ENCODE measurements around the gene DMPK.

DMPK gene

DNA sequence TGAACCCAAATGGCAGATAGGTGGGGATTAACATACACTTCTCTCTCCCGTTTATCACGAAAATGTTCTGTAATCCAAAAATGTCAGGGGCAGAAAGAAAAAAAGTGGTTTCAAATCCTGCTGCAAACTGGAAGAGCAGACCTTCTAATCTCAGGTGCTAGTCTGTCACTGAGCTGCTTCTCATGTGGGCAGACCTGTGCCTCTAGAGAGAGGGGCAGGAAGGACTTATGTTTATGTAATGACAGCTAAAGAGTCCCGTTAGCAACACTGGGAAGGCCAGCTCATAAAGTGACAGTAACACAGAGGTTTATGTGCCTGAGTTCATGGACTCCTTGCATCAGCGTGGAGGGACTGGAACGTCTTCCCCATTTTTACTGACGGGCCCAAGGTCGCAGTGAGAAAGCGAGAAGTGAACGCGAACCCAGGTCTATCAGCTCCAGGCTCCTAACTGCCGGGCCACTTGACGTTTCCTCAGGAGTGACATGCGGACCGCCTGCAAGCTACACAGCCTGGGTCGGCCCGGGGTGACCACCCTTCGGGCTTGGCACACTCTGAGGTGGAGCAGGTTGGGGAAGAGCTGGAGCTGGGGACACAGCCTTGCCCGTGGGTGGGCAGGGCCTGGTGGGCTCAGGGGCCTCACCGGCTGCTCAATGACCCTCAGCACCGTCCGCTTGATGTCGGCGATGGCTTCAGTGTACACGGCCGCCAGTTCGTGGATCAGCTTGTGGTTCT, 42.4 kb upstream of the DMPK start:
- H3K9me3 ChIP-seq (ENCODE audit: control insufficient read depth, low read length): no peaks in the 10 kb centered on the region
- peaks cover 93 to 96% of the 10 kb centered on the region in 2 experiments for H3K36me3 ChIP-seq (ENCODE audit: control insufficient read depth in 1 of 2, insufficient read depth in 2 of 2, low read depth in 1 of 2, low read length in 2 of 2)
- no peak overlapping the region for H2AK5ac ChIP-seq (ENCODE audit: low read length, severe bottlenecking)
- H4K91ac ChIP-seq (ENCODE audit: low read length): no peak overlapping the region
- no peak overlapping the region for H3K27ac ChIP-seq (ENCODE audit: low read length, poor library complexity, severe bottlenecking)
- H3K18ac ChIP-seq (ENCODE audit: low read depth in 1 of 2, low read length in 2 of 2): no peak overlapping the region
- no peak overlapping the region for H2BK5ac ChIP-seq (ENCODE audit: low read depth, low read length, poor library complexity, severe bottlenecking)
- no peak overlapping the region for H3K4ac ChIP-seq (ENCODE audit: low read depth in 1 of 2, low read length in 2 of 2)
- H2BK12ac ChIP-seq (ENCODE audit: low read length in 2 of 2): no peak overlapping the region
- no peaks in the 10 kb centered on the region for H3K27me3 ChIP-seq (ENCODE audit: control insufficient read depth in 1 of 2, insufficient read depth in 1 of 2, low read length in 2 of 2)
- H2BK120ac ChIP-seq (ENCODE audit: low read depth, low read length): no peak overlapping the region
- no peak overlapping the region for H2AFZ ChIP-seq (ENCODE audit: low read depth, low read length)
- no peak overlapping the region for H3K23ac ChIP-seq (ENCODE audit: low read length in 2 of 2)
- H3K4me2 ChIP-seq (ENCODE audit: low read length, poor library complexity, severe bottlenecking): no peak overlapping the region
- DNase-seq: no peak
- H2BK15ac ChIP-seq (ENCODE audit: low read depth, poor library complexity, severe bottlenecking): no peak overlapping the region
- H3K79me1 ChIP-seq (replicated peaks; ENCODE audit: low read length, poor library complexity, severe bottlenecking): peaks cover 8% of the 10 kb centered on the region
- H3K4me3 ChIP-seq (ENCODE audit: insufficient read depth in 1 of 2, low read depth in 1 of 2, low read length in 2 of 2): no peak overlapping the region
- 94% methylated on average over 25 of the region's 26 CpGs for WGBS
- H4K8ac ChIP-seq (ENCODE audit: low read length): no peak overlapping the region
- H3K9ac ChIP-seq (ENCODE audit: low read length): no peak overlapping the region
- H3K4me1 ChIP-seq (ENCODE audit: control insufficient read depth, insufficient read depth, low read depth, low read length): peaks cover 13% of the 10 kb centered on the region
- H3K14ac ChIP-seq (ENCODE audit: low read length in 2 of 2): no peak overlapping the region

DNA sequence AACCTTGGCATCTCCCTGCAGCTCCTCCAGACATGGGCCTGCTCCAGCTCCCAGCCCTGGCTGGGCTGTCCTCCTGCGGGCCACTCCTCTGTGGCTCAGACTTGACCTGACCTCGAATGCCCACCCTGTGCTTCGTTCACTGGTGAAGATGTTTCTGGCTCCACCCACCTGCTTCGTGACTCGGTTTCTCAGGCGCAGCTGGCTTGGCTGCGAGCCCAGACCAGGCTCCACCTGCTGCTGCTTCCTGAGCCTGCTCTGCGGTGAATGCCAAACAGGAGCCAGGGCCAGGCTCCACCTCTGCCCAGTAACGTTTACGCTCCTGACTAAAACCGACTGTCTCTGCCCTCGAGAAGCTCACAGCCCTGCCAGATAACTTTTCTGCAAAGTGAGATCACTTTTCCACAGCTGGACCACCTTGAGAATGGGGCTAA, 41.8 kb upstream of the DMPK start:
- Histone ChIP-seq H2BK12ac (ENCODE audit: low read length in 2 of 2) (no peak overlapping the region), H2BK5ac (ENCODE audit: low read depth, low read length, poor library complexity, severe bottlenecking) (no peak overlapping the region), H3K27me3 (ENCODE audit: control insufficient read depth in 1 of 2, insufficient read depth in 1 of 2, low read length in 2 of 2) (no peaks in the 10 kb centered on the region), H3K79me1 (replicated peaks; ENCODE audit: low read length, poor library complexity, severe bottlenecking) (peaks cover 6% of the 10 kb centered on the region), H3K36me3 (ENCODE audit: control insufficient read depth in 1 of 2, insufficient read depth in 2 of 2, low read depth in 1 of 2, low read length in 2 of 2) (peaks cover 94 to 96% of the 10 kb centered on the region in 2 experiments), H3K9ac (ENCODE audit: low read length) (no peak overlapping the region), H3K27ac (ENCODE audit: low read length, poor library complexity, severe bottlenecking) (no peak overlapping the region), H4K8ac (ENCODE audit: low read length) (no peak overlapping the region), H2AFZ (ENCODE audit: low read depth, low read length) (no peak overlapping the region), H4K91ac (ENCODE audit: low read length) (no peak overlapping the region), H2BK15ac (ENCODE audit: low read depth, poor library complexity, severe bottlenecking) (no peak overlapping the region), H3K4me3 (ENCODE audit: insufficient read depth in 1 of 2, low read depth in 1 of 2, low read length in 2 of 2) (no peak overlapping the region), H3K4me1 (ENCODE audit: control insufficient read depth, insufficient read depth, low read depth, low read length) (peaks cover 13% of the 10 kb centered on the region), H3K4me2 (ENCODE audit: low read length, poor library complexity, severe bottlenecking) (no peak overlapping the region), H2AK5ac (ENCODE audit: low read length, severe bottlenecking) (no peak overlapping the region), H3K9me3 (ENCODE audit: control insufficient read depth, low read length) (no peaks in the 10 kb centered on the region), H3K18ac (ENCODE audit: low read depth in 1 of 2, low read length in 2 of 2) (no peak overlapping the region), H2BK120ac (ENCODE audit: low read depth, low read length) (no peak overlapping the region), H3K23ac (ENCODE audit: low read length in 2 of 2) (no peak overlapping the region), H3K14ac (ENCODE audit: low read length in 2 of 2) (no peak overlapping the region), H3K4ac (ENCODE audit: low read depth in 1 of 2, low read length in 2 of 2) (no peak overlapping the region)
- DNase-seq: no peak
- WGBS: 92% methylated on average over 12 of the region's 12 CpGs

DNA sequence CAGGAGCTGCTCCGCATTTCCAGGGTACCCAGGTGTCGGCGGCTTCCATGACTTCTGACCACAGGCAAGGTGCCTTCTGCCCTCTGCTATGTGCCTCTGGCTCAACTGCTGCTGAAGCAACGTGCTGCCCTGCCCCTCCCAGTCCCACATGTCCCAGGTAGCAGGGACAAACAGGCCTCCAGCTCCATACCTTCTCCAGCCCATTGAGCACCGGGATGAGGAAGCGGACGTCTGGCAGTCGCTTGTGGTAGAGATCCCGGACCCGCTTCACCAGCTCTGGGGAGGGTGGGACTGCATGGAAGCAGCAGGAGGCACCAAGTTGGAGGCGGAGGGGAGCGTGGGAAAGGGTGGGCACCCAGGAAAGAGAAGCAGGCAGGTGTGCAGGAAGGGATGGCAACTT, 40.9 kb upstream of the DMPK start:
- H3K79me1 ChIP-seq (replicated peaks; ENCODE audit: low read length, poor library complexity, severe bottlenecking): peaks cover 5% of the 10 kb centered on the region
- no peak overlapping the region for H3K4ac ChIP-seq (ENCODE audit: low read depth in 1 of 2, low read length in 2 of 2)
- no peak overlapping the region for H2BK5ac ChIP-seq (ENCODE audit: low read depth, low read length, poor library complexity, severe bottlenecking)
- H3K27me3 ChIP-seq (ENCODE audit: control insufficient read depth in 1 of 2, insufficient read depth in 1 of 2, low read length in 2 of 2): no peaks in the 10 kb centered on the region
- H2BK12ac ChIP-seq (ENCODE audit: low read length in 2 of 2): no peak overlapping the region
- H3K23ac ChIP-seq (ENCODE audit: low read length in 2 of 2): no peak overlapping the region
- H3K4me1 ChIP-seq (ENCODE audit: control insufficient read depth, insufficient read depth, low read depth, low read length): peaks cover 13% of the 10 kb centered on the region
- H3K9me3 ChIP-seq (ENCODE audit: control insufficient read depth, low read length): no peaks in the 10 kb centered on the region
- no peak overlapping the region for H3K4me2 ChIP-seq (ENCODE audit: low read length, poor library complexity, severe bottlenecking)
- WGBS: 97% methylated on average over 12 of the region's 12 CpGs
- no peak overlapping the region for H3K18ac ChIP-seq (ENCODE audit: low read depth in 1 of 2, low read length in 2 of 2)
- no peak overlapping the region for H4K91ac ChIP-seq (ENCODE audit: low read length)
- H3K27ac ChIP-seq (ENCODE audit: low read length, poor library complexity, severe bottlenecking): no peak overlapping the region
- no peak overlapping the region for H2BK120ac ChIP-seq (ENCODE audit: low read depth, low read length)
- H2AFZ ChIP-seq (ENCODE audit: low read depth, low read length): no peak overlapping the region
- no peak overlapping the region for H4K8ac ChIP-seq (ENCODE audit: low read length)
- H2BK15ac ChIP-seq (ENCODE audit: low read depth, poor library complexity, severe bottlenecking): no peak overlapping the region
- DNase-seq: no peak
- H3K14ac ChIP-seq (ENCODE audit: low read length in 2 of 2): no peak overlapping the region
- no peak overlapping the region for H2AK5ac ChIP-seq (ENCODE audit: low read length, severe bottlenecking)
- H3K4me3 ChIP-seq (ENCODE audit: insufficient read depth in 1 of 2, low read depth in 1 of 2, low read length in 2 of 2): no peak overlapping the region
- H3K9ac ChIP-seq (ENCODE audit: low read length): no peak overlapping the region
- peaks cover 92 to 94% of the 10 kb centered on the region in 2 experiments for H3K36me3 ChIP-seq (ENCODE audit: control insufficient read depth in 1 of 2, insufficient read depth in 2 of 2, low read depth in 1 of 2, low read length in 2 of 2)

DNA sequence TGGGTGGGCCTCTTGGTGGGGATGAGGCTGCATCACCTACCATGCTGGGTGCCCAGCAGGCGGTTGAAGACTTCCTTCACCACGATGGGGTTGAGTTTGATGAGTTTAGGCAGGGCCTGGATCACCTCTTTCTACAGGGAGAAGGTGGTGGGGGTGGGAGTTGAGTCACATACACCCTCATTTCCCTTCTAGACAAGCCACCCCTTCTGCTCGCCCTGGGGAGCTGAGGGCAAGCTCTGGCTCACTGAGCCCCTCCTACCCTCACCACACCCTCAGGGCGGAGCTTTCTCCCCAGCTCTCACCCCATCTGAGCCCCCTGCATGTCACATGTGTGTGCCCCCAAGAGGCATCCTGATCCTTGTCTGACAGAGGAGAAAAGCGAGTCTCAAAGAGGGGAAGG, 40.4 kb upstream of the DMPK start:
- no peak overlapping the region for H4K8ac ChIP-seq (ENCODE audit: low read length)
- no peak for DNase-seq
- H3K4me1 ChIP-seq (ENCODE audit: control insufficient read depth, insufficient read depth, low read depth, low read length): peaks cover 16% of the 10 kb centered on the region
- H3K23ac ChIP-seq (ENCODE audit: low read length in 2 of 2): no peak overlapping the region
- no peak overlapping the region for H3K9ac ChIP-seq (ENCODE audit: low read length)
- H3K18ac ChIP-seq (ENCODE audit: low read depth in 1 of 2, low read length in 2 of 2): no peak overlapping the region
- no peaks in the 10 kb centered on the region for H3K27me3 ChIP-seq (ENCODE audit: control insufficient read depth in 1 of 2, insufficient read depth in 1 of 2, low read length in 2 of 2)
- no peak overlapping the region for H2BK120ac ChIP-seq (ENCODE audit: low read depth, low read length)
- no peak overlapping the region for H3K27ac ChIP-seq (ENCODE audit: low read length, poor library complexity, severe bottlenecking)
- H3K36me3 ChIP-seq (ENCODE audit: control insufficient read depth in 1 of 2, insufficient read depth in 2 of 2, low read depth in 1 of 2, low read length in 2 of 2): peaks cover 91 to 94% of the 10 kb centered on the region in 2 experiments
- no peaks in the 10 kb centered on the region for H3K9me3 ChIP-seq (ENCODE audit: control insufficient read depth, low read length)
- no peak overlapping the region for H3K4me3 ChIP-seq (ENCODE audit: insufficient read depth in 1 of 2, low read depth in 1 of 2, low read length in 2 of 2)
- no peak overlapping the region for H2BK12ac ChIP-seq (ENCODE audit: low read length in 2 of 2)
- H2BK15ac ChIP-seq (ENCODE audit: low read depth, poor library complexity, severe bottlenecking): no peak overlapping the region
- no peak overlapping the region for H3K4ac ChIP-seq (ENCODE audit: low read depth in 1 of 2, low read length in 2 of 2)
- no peak overlapping the region for H2AFZ ChIP-seq (ENCODE audit: low read depth, low read length)
- peaks cover 5% of the 10 kb centered on the region for H3K79me1 ChIP-seq (replicated peaks; ENCODE audit: low read length, poor library complexity, severe bottlenecking)
- H4K91ac ChIP-seq (ENCODE audit: low read length): no peak overlapping the region
- H2BK5ac ChIP-seq (ENCODE audit: low read depth, low read length, poor library complexity, severe bottlenecking): no peak overlapping the region
- no peak overlapping the region for H2AK5ac ChIP-seq (ENCODE audit: low read length, severe bottlenecking)
- H3K14ac ChIP-seq (ENCODE audit: low read length in 2 of 2): no peak overlapping the region
- H3K4me2 ChIP-seq (ENCODE audit: low read length, poor library complexity, severe bottlenecking): no peak overlapping the region
- WGBS: 95% methylated on average over 3 of the region's 5 CpGs

Data from mesenchymal stem cell (in vitro differentiated cells and primary cell).